ENCODE measurements around the gene IGFBPL1. TPM values are rescaled to one million over a fixed set of nuclear protein-coding genes. Genes with fewer than 3 reads are reported as not detected.
A peak's percentile ranks its signal among the peaks of the same experiment; 100 is the strongest.

Gene IGFBPL1
- total and polyA plus RNA-seq, 2 of the 13 experiments (the other 11 are each of a cell fraction or from before 2014, with no cell fraction given): 0.24 TPM; not detected in 1

GRCh38 chr9:38388283-38389223 is 35.7 kb downstream of the IGFBPL1 start (continued):
- TF ChIP-seq, protein P1, sequence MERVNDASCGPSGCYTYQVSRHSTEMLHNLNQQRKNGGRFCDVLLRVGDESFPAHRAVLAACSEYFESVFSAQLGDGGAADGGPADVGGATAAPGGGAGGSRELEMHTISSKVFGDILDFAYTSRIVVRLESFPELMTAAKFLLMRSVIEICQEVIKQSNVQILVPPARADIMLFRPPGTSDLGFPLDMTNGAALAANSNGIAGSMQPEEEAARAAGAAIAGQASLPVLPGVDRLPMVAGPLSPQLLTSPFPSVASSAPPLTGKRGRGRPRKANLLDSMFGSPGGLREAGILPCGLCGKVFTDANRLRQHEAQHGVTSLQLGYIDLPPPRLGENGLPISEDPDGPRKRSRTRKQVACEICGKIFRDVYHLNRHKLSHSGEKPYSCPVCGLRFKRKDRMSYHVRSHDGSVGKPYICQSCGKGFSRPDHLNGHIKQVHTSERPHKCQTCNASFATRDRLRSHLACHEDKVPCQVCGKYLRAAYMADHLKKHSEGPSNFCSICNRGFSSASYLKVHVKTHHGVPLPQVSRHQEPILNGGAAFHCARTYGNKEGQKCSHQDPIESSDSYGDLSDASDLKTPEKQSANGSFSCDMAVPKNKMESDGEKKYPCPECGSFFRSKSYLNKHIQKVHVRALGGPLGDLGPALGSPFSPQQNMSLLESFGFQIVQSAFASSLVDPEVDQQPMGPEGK (CRISPR knock-in tag; IDR thresholded peaks at IDR 0.05): peak; percentile 32; the same call in 1 of the 2 replicates
- TF ChIP-seq ZNF44 (CRISPR knock-in tag; IDR thresholded peaks at IDR 0.05) (no peak), ZSCAN31 (CRISPR knock-in tag; IDR thresholded peaks at IDR 0.05; ENCODE audit: low read depth) (peak; percentile 68), NR2F1 (CRISPR knock-in tag; IDR thresholded peaks at IDR 0.05) (0 out of 4 replicates have a peak, but pooled peaks of 1 of the 2 experiments have one; percentile 12), SOX6 (IDR thresholded peaks at IDR 0.05) (no peak), SOX6 (CRISPR knock-in tag; IDR thresholded peaks at IDR 0.05) (peak; percentile 59), MIER3 (CRISPR knock-in tag; IDR thresholded peaks at IDR 0.05; ENCODE audit: borderline replicate concordance) (peak; percentile 18; the same call in 1 of the 2 replicates), ARNTL (CRISPR knock-in tag; IDR thresholded peaks at IDR 0.05) (0 out of 2 replicates have a peak, but pooled peaks have one; percentile 25), MAFK (conservative IDR thresholded peaks at IDR 0.05 in 1 of 2, IDR thresholded peaks at IDR 0.05 in 1 of 2; ENCODE audit: low read length in 2 of 2) (no peak), BRCA1 (CRISPR knock-in tag; IDR thresholded peaks at IDR 0.05) (no peak), MED1 (CRISPR knock-in tag; IDR thresholded peaks at IDR 0.05) (peak; percentile 77), GATAD1 (CRISPR knock-in tag; IDR thresholded peaks at IDR 0.05) (peak; percentile 37; the same call in 1 of the 2 replicates), ZBTB7A (CRISPR knock-in tag; IDR thresholded peaks at IDR 0.05) (0 out of 2 replicates have a peak, but pooled peaks have one; percentile 26), ATF4 (CRISPR knock-in tag; IDR thresholded peaks at IDR 0.05) (0 out of 4 replicates have a peak, but pooled peaks of 1 of the 2 experiments have one; percentile 17), ZC3H4 (CRISPR knock-in tag; IDR thresholded peaks at IDR 0.05; ENCODE audit: borderline replicate concordance) (no peak), PITX1 (CRISPR knock-in tag; IDR thresholded peaks at IDR 0.05) (peak; percentile 97), CEBPB (IDR thresholded peaks at IDR 0.05; ENCODE audit: borderline replicate concordance, low read depth, low read length) (peak; percentile 98), SAP130 (CRISPR knock-in tag; IDR thresholded peaks at IDR 0.05; ENCODE audit: low read depth) (peak; percentile 28; the same call in 1 of the 2 replicates), SIX1 (CRISPR knock-in tag; IDR thresholded peaks at IDR 0.05; ENCODE audit: borderline replicate concordance) (0 out of 2 replicates have a peak, but pooled peaks have one; percentile 23), ARID3A (IDR thresholded peaks at IDR 0.05; ENCODE audit: low read depth, low read length) (no peak), NCOA1 (CRISPR knock-in tag; IDR thresholded peaks at IDR 0.05) (peak; percentile 65; the same call in 1 of the 2 replicates), CHD2 (IDR thresholded peaks at IDR 0.05; ENCODE audit: low read depth, low read length) (no peak), ZFP90 (CRISPR knock-in tag; IDR thresholded peaks at IDR 0.05; ENCODE audit: borderline replicate concordance) (0 out of 2 replicates have a peak, but pooled peaks have one; percentile 35)
- TF ChIP-seq, protein P2, sequence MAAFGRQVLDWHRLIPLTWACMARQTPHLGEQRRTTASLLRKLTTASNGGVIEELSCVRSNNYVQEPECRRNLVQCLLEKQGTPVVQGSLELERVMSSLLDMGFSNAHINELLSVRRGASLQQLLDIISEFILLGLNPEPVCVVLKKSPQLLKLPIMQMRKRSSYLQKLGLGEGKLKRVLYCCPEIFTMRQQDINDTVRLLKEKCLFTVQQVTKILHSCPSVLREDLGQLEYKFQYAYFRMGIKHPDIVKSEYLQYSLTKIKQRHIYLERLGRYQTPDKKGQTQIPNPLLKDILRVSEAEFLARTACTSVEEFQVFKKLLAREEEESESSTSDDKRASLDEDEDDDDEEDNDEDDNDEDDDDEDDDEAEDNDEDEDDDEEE (CRISPR knock-in tag; IDR thresholded peaks at IDR 0.05): 0 out of 2 replicates have a peak, but pooled peaks have one; percentile 52

All from HepG2 (cell line).